K562 (cell line): ENCODE data around the gene OSCAR. TPM values are rescaled to one million over a fixed set of nuclear protein-coding genes. Genes with fewer than 3 reads are reported as not detected.

Source experiments
- ARHGAP35 ChIP-seq: fragments of 450-650 bp; IDR thresholded peaks from 2 replicates; pipeline ENCODE4 v1.6.1; 2018; ENCODE audit not compliant: partially characterized antibody
- BHLHE40 ChIP-seq: IDR thresholded peaks from 2 replicates; pipeline ENCODE4 v1.6.1; 2011; ENCODE audit warnings: low read length, improper control_type of control experiment
- CBFB ChIP-seq: sonication (generic); formaldehyde crosslinking; IDR thresholded peaks from 2 replicates; pipeline ENCODE4 v1.4.0; 2020; ENCODE audit warnings: mild to moderate bottlenecking, missing genetic modification reagents
- CSDE1 ChIP-seq, 2 experiments: fragments of 450-650 bp; IDR thresholded peaks; 2 replicates each; pipeline ENCODE4 v1.6.1; 2016; ENCODE audit warnings: mild to moderate bottlenecking in 1 of 2
- DNMT1 ChIP-seq: fragments of 450-650 bp; IDR thresholded peaks from 2 replicates; pipeline ENCODE4 v1.6.1; 2016; ENCODE audit warnings: antibody characterized with exemption, mild to moderate bottlenecking
- EHMT2 ChIP-seq: fragments of 450-650 bp; IDR thresholded peaks from 2 replicates; pipeline ENCODE4 v1.6.1; 2018; ENCODE audit warnings: antibody characterized with exemption
- ELF2 ChIP-seq: fragments of 250-450 bp; sonication (Bioruptor Pico); IDR thresholded peaks from 2 replicates; pipeline ENCODE4 v1.5.0; 2021; ENCODE audit warnings: mild to moderate bottlenecking
- ESRRA ChIP-seq: fragments of 450-650 bp; IDR thresholded peaks from 2 replicates; pipeline ENCODE4 v1.6.1; 2014; ENCODE audit warnings: low read depth, mild to moderate bottlenecking, moderate library complexity, borderline replicate concordance
- FOSL1 ChIP-seq: fragments of 200-800 bp; sonication (Bioruptor generic); conservative IDR thresholded peaks from 2 replicates; pipeline ENCODE4 v1.6.1; 2016; ENCODE audit warnings: missing genetic modification characterization, missing compliant biosample characterization
- PCBP2 ChIP-seq: fragments of 200-400 bp; formaldehyde crosslinking; IDR thresholded peaks from 2 replicates; pipeline ENCODE4 v1.6.1; 2018; ENCODE audit warnings: low read length, low read depth, mild to moderate bottlenecking, moderate library complexity; ENCODE audit not compliant: poor library complexity, severe bottlenecking
- PTBP1 ChIP-seq: fragments of 200-400 bp; formaldehyde crosslinking; IDR thresholded peaks from 2 replicates; pipeline ENCODE4 v1.6.1; 2017; ENCODE audit warnings: low read depth, low read length
- RAD51 ChIP-seq: fragments of 450-650 bp; IDR thresholded peaks from 2 replicates; pipeline ENCODE4 v1.7.1; 2016; ENCODE audit warnings: low read depth, mild to moderate bottlenecking, borderline replicate concordance
- SMARCA4 ChIP-seq: fragments of 450-650 bp; IDR thresholded peaks from 2 replicates; pipeline ENCODE4 v1.6.1; 2016
- TEAD2 ChIP-seq: fragments of 450-650 bp; IDR thresholded peaks from 2 replicates; pipeline ENCODE4 v1.6.1; 2016; ENCODE audit warnings: missing genetic modification characterization, control low read depth, missing compliant biosample characterization
- U2AF1 ChIP-seq: fragments of 200-400 bp; formaldehyde crosslinking; optimal IDR thresholded peaks from 2 replicates; pipeline ENCODE3; 2017; ENCODE audit warnings: mild to moderate bottlenecking, low read depth, low read length, moderate library complexity
- ZEB2 ChIP-seq: fragments of 450-650 bp; IDR thresholded peaks from 2 replicates; pipeline ENCODE4 v1.6.1; 2016
- ZNF764 ChIP-seq: fragments of 250-450 bp; sonication (Bioruptor Pico); IDR thresholded peaks from 2 replicates; pipeline ENCODE4 v1.4.0; 2020; ENCODE audit warnings: low read depth, mild to moderate bottlenecking, moderate library complexity
- ZNF766 ChIP-seq: fragments of 200-800 bp; sonication (Bioruptor generic); conservative IDR thresholded peaks from 2 replicates; pipeline ENCODE4 v1.6.1; 2016; ENCODE audit warnings: missing genetic modification characterization, missing compliant biosample characterization
- polyA plus RNA-seq, 8 experiments: library from polyadenylated mRNA; depleted of rRNA in 4 of 8; stranded (reverse) in 5 of 8; unstranded in 3 of 8; fragments of >200 nt; fragmentation: Nextera tagmentation in 2 of 8; fragmentation: Illumina TruSeq in 1 of 8; extraction: Ambion mirVana in 2 of 8; extraction: Trizol in 1 of 8; gene quantifications; 2 replicates each; pipeline versions ENCODE4 v1.2.1 to v1.2.3, GENCODE V29; 2011 to 2014; ENCODE audit warnings: inconsistent platforms in 1 of 8, missing spikeins in 1 of 8
- total RNA-seq, 7 experiments: library from RNA; depleted of rRNA in 6 of 7; stranded (reverse); fragments of >200 nt in 6 of 7; fragmentation: Illumina TruSeq in 2 of 7; extraction: Trizol in 2 of 7; gene quantifications; 2 replicates each; pipeline versions ENCODE4 v1.2.1 to v1.2.3, GENCODE V29; 2011 to 2021; ENCODE audit warnings: low replicate concordance in 1 of 7
- TF ChIP-seq, protein P1 (sequence below): fragments of 250-450 bp; sonication (Bioruptor Pico); IDR thresholded peaks from 2 replicates; pipeline ENCODE4 v1.5.0; 2020; ENCODE audit warnings: mild to moderate bottlenecking, borderline replicate concordance
- TF ChIP-seq, protein P2 (sequence below): fragments of 250-450 bp; sonication (Bioruptor Pico); IDR thresholded peaks from 2 replicates; pipeline ENCODE4 v1.5.0; 2021
- TF ChIP-seq, protein P3 (sequence below), 2 experiments: fragments of 450-650 bp in 1 of 2; sonication (generic) in 1 of 2; formaldehyde crosslinking in 1 of 2; IDR thresholded peaks in 1 of 2; conservative IDR thresholded peaks in 1 of 2; 2 replicates each; pipeline versions ENCODE4 v1.6.1 to v1.8.1; 2016 to 2023; ENCODE audit warnings: mild to moderate bottlenecking in 2 of 2, moderate library complexity in 2 of 2, inconsistent platforms in 1 of 2, missing genetic modification reagents in 1 of 2
- TF ChIP-seq, protein P4 (sequence below): sonication (generic); formaldehyde crosslinking; IDR thresholded peaks from 2 replicates; pipeline ENCODE4 v1.9.0; 2022; ENCODE audit warnings: mild to moderate bottlenecking, missing genetic modification reagents
- TF ChIP-seq, protein P5 (sequence below), 2 experiments: fragments of 250-450 bp in 1 of 2; fragments of 450-650 bp in 1 of 2; sonication (Bioruptor Pico) in 1 of 2; IDR thresholded peaks; 2 replicates each; pipeline versions ENCODE4 v1.6.1 to v1.8.0; 2016 to 2021; ENCODE audit warnings: mild to moderate bottlenecking in 2 of 2, moderate library complexity in 2 of 2, missing compliant biosample characterization in 1 of 2, missing genetic modification characterization in 1 of 2
- TF ChIP-seq, protein P6 (sequence below): fragments of 200-800 bp; sonication (Bioruptor generic); IDR thresholded peaks from 2 replicates; pipeline ENCODE4 v1.6.1; 2017; ENCODE audit warnings: missing genetic modification characterization, missing compliant biosample characterization

OSCAR gene
- total and polyA plus RNA-seq, 9 of the 15 experiments (the other 6 are each of a cell fraction or from before 2014, with no cell fraction given): 0.09 to 0.62 (median 0.13) TPM; not detected in 5

DNA sequence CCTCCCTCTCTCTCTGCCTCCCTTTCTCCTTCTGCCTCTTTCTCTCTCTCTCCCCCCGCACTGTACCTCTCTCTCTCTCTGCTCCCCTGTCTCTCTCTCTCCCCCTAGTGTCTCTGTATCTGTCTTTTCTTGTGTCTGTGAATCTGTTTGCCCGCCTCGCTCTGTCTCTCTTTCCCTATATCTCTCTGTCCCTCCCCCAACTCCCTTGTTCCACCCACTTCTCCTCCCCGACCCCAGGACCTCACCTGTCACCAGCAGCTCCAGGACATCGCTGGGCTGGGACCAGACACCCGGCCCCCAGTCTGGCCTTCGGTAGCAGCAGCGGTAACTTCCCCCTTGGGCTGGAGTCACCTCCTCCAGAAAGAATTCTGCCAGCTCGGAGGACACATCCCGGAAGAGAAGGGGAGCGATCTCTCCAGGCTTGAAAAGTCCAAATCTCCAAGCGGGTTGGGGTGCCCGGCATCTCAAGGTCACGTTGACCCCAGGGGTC is 3.9 kb downstream of the OSCAR start (continued):
- TF ChIP-seq U2AF1 (no peak), TEAD2 (tag) (no peak), EHMT2 (0 out of 2 replicates have a peak, but pooled peaks have one; percentile 30), DNMT1 (peak; percentile 69; the same call in 1 of the 2 replicates), ESRRA (peak; percentile 70), CBFB (CRISPR knock-in tag) (no peak), PTBP1 (no peak), ZNF766 (no peak), CSDE1 (IDR thresholded peaks at IDR 0.05) (no peak), ARHGAP35 (peak; percentile 59), PCBP2 (no peak), ZEB2 (peak; percentile 72; the same call in 1 of the 2 replicates), SMARCA4 (peak; percentile 58; the same call in 1 of the 2 replicates), BHLHE40 (no peak), ELF2 (no peak), FOSL1 (tag) (no peak), ZNF764 (no peak), RAD51 (no peak)
- TF ChIP-seq, protein P1, sequence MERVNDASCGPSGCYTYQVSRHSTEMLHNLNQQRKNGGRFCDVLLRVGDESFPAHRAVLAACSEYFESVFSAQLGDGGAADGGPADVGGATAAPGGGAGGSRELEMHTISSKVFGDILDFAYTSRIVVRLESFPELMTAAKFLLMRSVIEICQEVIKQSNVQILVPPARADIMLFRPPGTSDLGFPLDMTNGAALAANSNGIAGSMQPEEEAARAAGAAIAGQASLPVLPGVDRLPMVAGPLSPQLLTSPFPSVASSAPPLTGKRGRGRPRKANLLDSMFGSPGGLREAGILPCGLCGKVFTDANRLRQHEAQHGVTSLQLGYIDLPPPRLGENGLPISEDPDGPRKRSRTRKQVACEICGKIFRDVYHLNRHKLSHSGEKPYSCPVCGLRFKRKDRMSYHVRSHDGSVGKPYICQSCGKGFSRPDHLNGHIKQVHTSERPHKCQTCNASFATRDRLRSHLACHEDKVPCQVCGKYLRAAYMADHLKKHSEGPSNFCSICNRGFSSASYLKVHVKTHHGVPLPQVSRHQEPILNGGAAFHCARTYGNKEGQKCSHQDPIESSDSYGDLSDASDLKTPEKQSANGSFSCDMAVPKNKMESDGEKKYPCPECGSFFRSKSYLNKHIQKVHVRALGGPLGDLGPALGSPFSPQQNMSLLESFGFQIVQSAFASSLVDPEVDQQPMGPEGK: no peak
- TF ChIP-seq, protein P2, sequence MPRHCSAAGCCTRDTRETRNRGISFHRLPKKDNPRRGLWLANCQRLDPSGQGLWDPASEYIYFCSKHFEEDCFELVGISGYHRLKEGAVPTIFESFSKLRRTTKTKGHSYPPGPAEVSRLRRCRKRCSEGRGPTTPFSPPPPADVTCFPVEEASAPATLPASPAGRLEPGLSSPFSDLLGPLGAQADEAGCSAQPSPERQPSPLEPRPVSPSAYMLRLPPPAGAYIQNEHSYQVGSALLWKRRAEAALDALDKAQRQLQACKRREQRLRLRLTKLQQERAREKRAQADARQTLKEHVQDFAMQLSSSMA (CRISPR knock-in tag): no peak
- TF ChIP-seq, protein P3, sequence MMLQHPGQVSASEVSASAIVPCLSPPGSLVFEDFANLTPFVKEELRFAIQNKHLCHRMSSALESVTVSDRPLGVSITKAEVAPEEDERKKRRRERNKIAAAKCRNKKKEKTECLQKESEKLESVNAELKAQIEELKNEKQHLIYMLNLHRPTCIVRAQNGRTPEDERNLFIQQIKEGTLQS (IDR thresholded peaks at IDR 0.05): no peak
- TF ChIP-seq, protein P3 (CRISPR knock-in tag; conservative IDR thresholded peaks at IDR 0.05): no peak
- TF ChIP-seq, protein P4, sequence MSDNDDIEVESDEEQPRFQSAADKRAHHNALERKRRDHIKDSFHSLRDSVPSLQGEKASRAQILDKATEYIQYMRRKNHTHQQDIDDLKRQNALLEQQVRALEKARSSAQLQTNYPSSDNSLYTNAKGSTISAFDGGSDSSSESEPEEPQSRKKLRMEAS (CRISPR knock-in tag): no peak
- TF ChIP-seq, protein P5, sequence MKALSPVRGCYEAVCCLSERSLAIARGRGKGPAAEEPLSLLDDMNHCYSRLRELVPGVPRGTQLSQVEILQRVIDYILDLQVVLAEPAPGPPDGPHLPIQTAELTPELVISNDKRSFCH (CRISPR knock-in tag; IDR thresholded peaks at IDR 0.05): no peak
- TF ChIP-seq, protein P5 (tag; IDR thresholded peaks at IDR 0.05): no peak
- TF ChIP-seq, protein P6, sequence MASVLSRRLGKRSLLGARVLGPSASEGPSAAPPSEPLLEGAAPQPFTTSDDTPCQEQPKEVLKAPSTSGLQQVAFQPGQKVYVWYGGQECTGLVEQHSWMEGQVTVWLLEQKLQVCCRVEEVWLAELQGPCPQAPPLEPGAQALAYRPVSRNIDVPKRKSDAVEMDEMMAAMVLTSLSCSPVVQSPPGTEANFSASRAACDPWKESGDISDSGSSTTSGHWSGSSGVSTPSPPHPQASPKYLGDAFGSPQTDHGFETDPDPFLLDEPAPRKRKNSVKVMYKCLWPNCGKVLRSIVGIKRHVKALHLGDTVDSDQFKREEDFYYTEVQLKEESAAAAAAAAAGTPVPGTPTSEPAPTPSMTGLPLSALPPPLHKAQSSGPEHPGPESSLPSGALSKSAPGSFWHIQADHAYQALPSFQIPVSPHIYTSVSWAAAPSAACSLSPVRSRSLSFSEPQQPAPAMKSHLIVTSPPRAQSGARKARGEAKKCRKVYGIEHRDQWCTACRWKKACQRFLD: no peak
